Nephron (organoid): ENCODE results near the gene SLC8A1.

Experiments
- H3K27ac Mint-ChIP-seq, 3 experiments: 2 replicates each; pipeline ENCODE4 v1.8.0; 2020; ENCODE audit warnings: mixed read lengths in 3 of 3, mild to moderate bottlenecking in 2 of 3, moderate library complexity in 1 of 3
- H3K27me3 Mint-ChIP-seq: 2 replicates; pipeline ENCODE4 v1.8.0; 2021; ENCODE audit warnings: low read depth, mild to moderate bottlenecking, moderate library complexity, mixed read lengths
- H3K36me3 Mint-ChIP-seq: 2 replicates; pipeline ENCODE4 v1.8.0; 2020; ENCODE audit warnings: low read depth, mixed read lengths
- H3K4me1 Mint-ChIP-seq: 2 replicates; pipeline ENCODE4 v1.8.0; 2020; ENCODE audit warnings: mixed read lengths
- H3K4me3 Mint-ChIP-seq, 3 experiments: 2 replicates each; pipeline ENCODE4 v1.8.0; 2020; ENCODE audit warnings: mild to moderate bottlenecking in 3 of 3, mixed read lengths in 3 of 3, moderate library complexity in 2 of 3
- H3K9me3 Mint-ChIP-seq: 2 replicates; pipeline ENCODE4 v1.8.0; 2020; ENCODE audit warnings: mixed read lengths
- CTCF ChIP-seq, 3 experiments: fragments of 200-600 bp; sonication (generic); IDR thresholded peaks; one replicate each; pipeline ENCODE4 v1.5.0; 2021; ENCODE audit warnings: antibody characterized with exemption in 3 of 3; ENCODE audit not compliant: unreplicated experiment in 3 of 3

SLC8A1 gene

GRCh38 chr2:40303746-40304145, 148.1 kb downstream of the SLC8A1 start:
- no peak for TF ChIP-seq CTCF (IDR thresholded peaks at IDR 0.05; ENCODE audit: unreplicated experiment in 3 of 3)
- no peak overlapping the region for H3K27ac Mint-ChIP-seq
- H3K36me3 Mint-ChIP-seq, result no peaks in the 10 kb centered on the region
- peaks cover 16% of the 10 kb centered on the region for H3K4me1 Mint-ChIP-seq
- no peaks in the 10 kb centered on the region for H3K27me3 Mint-ChIP-seq
- no peaks in the 10 kb centered on the region for H3K9me3 Mint-ChIP-seq
- no peak overlapping the region for H3K4me3 Mint-ChIP-seq

DNA sequence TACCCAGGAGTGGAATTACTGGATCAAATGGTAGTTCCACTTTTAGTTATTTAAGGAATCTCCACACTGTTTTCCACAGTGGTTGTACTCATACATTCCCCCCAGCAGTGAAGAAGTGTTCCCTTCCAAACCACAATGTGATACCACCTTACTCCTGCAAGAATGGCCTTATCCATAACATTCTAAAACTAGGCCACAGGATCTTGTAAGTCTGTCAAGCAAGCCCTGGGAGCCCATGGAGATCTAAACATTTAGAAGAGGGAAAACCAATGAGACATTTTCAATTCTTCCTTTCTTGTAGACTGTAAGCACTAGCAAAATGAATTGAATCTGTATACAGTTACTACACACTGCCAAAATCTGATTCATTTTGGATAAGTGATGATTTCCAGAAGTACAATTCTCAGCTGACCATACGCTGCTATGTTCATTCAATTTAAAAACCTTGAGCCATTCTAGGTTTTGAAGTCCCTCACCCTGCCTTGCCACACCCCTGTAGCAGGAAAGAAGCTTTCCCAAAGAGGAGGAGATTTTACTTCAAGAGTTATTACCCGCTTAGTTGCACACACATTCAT, 149.1 kb downstream of the SLC8A1 start:
- no peak overlapping the region for H3K27ac Mint-ChIP-seq
- no peaks in the 10 kb centered on the region for H3K36me3 Mint-ChIP-seq
- no peak overlapping the region for H3K4me3 Mint-ChIP-seq
- H3K9me3 Mint-ChIP-seq, result no peaks in the 10 kb centered on the region
- peaks cover 16% of the 10 kb centered on the region for H3K4me1 Mint-ChIP-seq
- no peak for TF ChIP-seq CTCF (IDR thresholded peaks at IDR 0.05; ENCODE audit: unreplicated experiment in 3 of 3)
- H3K27me3 Mint-ChIP-seq, result no peaks in the 10 kb centered on the region

- Mint-ChIP-seq H3K4me3 (no peak overlapping the region), H3K9me3 (no peaks in the 10 kb centered on the region), H3K27ac (no peak overlapping the region), H3K4me1 (peaks cover 10% of the 10 kb centered on the region), H3K36me3 (no peaks in the 10 kb centered on the region), H3K27me3 (no peaks in the 10 kb centered on the region)
- no peak for TF ChIP-seq CTCF (IDR thresholded peaks at IDR 0.05; ENCODE audit: unreplicated experiment in 3 of 3)
These were observed 151.5 kb downstream of the SLC8A1 start for GRCh38 chr2:40300391-40300790.

GRCh38 chr2:40299781-40300180, 152.1 kb downstream of the SLC8A1 start:
- no peaks in the 10 kb centered on the region for H3K9me3 Mint-ChIP-seq
- no peaks in the 10 kb centered on the region for H3K27me3 Mint-ChIP-seq
- no peaks in the 10 kb centered on the region for H3K36me3 Mint-ChIP-seq
- H3K4me3 Mint-ChIP-seq, result no peak overlapping the region
- peaks cover 10% of the 10 kb centered on the region for H3K4me1 Mint-ChIP-seq
- no peak for TF ChIP-seq CTCF (IDR thresholded peaks at IDR 0.05; ENCODE audit: unreplicated experiment in 3 of 3)
- H3K27ac Mint-ChIP-seq, result no peak overlapping the region

- no peaks in the 10 kb centered on the region for H3K27me3 Mint-ChIP-seq
These were observed 152.7 kb downstream of the SLC8A1 start for GRCh38 chr2:40299173-40299572.

More at GRCh38 chr2:40299173-40299572, 152.7 kb downstream of the SLC8A1 start:
- H3K4me3 Mint-ChIP-seq, result no peak overlapping the region
- peaks cover 4% of the 10 kb centered on the region for H3K4me1 Mint-ChIP-seq
- TF ChIP-seq CTCF (IDR thresholded peaks at IDR 0.05; ENCODE audit: unreplicated experiment in 3 of 3), result no peak
- no peaks in the 10 kb centered on the region for H3K36me3 Mint-ChIP-seq
- no peaks in the 10 kb centered on the region for H3K9me3 Mint-ChIP-seq
- H3K27ac Mint-ChIP-seq, result no peak overlapping the region
